Measurements from ENCODE around the gene SLC26A6.

DNA sequence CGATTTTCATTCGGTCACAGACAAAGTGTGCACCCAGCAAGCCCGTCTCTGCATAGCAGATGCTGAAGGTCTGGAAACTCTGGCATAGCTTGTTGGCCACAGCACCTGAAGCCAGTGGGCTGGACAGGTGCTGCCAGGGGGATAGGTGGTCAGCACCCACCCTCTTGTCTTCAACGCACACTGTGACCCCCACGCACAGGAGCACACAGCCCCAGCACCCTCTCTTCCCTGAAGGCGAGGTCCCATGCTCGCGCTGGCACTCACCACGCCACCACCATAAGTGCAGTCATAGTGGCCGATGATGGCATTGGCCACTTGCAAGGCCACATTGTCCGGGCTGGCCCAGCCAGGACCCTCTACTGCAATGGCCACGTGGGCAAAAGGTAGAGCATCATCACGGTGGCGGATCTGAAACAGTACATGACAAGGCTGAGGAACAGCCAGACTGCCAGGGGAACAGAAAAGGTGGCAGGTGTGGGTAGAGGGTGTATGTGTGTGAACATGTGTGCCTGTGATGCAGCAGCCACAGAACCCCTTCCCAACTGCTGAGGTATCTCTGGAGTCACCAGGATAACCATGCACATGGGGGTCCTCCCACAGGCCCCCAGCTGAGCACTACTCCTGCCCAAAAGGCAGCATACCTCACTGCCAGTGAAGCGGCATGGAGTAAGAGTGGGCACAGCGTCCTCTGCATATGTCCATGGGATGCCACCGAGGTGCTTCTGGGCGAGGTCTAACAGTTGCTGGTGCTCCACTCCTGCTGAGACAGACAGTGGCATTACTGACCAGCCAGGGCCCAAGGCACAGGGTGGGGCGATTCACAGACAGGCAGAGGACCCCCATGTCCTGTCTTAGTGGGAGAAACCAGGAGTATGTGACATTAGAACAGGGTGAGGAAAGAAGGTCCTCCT lies 34.3 kb downstream of the SLC26A6 start:
- TF ChIP-seq, protein P1, sequence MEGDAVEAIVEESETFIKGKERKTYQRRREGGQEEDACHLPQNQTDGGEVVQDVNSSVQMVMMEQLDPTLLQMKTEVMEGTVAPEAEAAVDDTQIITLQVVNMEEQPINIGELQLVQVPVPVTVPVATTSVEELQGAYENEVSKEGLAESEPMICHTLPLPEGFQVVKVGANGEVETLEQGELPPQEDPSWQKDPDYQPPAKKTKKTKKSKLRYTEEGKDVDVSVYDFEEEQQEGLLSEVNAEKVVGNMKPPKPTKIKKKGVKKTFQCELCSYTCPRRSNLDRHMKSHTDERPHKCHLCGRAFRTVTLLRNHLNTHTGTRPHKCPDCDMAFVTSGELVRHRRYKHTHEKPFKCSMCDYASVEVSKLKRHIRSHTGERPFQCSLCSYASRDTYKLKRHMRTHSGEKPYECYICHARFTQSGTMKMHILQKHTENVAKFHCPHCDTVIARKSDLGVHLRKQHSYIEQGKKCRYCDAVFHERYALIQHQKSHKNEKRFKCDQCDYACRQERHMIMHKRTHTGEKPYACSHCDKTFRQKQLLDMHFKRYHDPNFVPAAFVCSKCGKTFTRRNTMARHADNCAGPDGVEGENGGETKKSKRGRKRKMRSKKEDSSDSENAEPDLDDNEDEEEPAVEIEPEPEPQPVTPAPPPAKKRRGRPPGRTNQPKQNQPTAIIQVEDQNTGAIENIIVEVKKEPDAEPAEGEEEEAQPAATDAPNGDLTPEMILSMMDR (IDR thresholded peaks at IDR 0.05): no peak
- TF ChIP-seq JUND (IDR thresholded peaks at IDR 0.05): no peak
- no peak for TF ChIP-seq GABPA (IDR thresholded peaks at IDR 0.05; ENCODE audit: low read depth)
- no peak for TF ChIP-seq RCOR1 (IDR thresholded peaks at IDR 0.05; ENCODE audit: low read length)
- no peak for TF ChIP-seq TCF12 (IDR thresholded peaks at IDR 0.05)

Data from SK-N-SH (cell line).